VCaP (cell line): ENCODE data around the gene AASS.
"Not testable (repeated sequence)": the region's sequence is repeated elsewhere in the genome, so short reads cannot be mapped to it uniquely, and the experiment has no call there.

Experiments used
- H3K27ac ChIP-seq: fragments of 450-650 bp; 2 replicates; pipeline ENCODE4 v1.5.1; 2017
- CTCF ChIP-seq: fragments of 450-650 bp; conservative IDR thresholded peaks from 2 replicates; pipeline ENCODE4 v1.5.1; 2017; ENCODE audit warnings: mild to moderate bottlenecking, moderate library complexity

AASS gene

DNA sequence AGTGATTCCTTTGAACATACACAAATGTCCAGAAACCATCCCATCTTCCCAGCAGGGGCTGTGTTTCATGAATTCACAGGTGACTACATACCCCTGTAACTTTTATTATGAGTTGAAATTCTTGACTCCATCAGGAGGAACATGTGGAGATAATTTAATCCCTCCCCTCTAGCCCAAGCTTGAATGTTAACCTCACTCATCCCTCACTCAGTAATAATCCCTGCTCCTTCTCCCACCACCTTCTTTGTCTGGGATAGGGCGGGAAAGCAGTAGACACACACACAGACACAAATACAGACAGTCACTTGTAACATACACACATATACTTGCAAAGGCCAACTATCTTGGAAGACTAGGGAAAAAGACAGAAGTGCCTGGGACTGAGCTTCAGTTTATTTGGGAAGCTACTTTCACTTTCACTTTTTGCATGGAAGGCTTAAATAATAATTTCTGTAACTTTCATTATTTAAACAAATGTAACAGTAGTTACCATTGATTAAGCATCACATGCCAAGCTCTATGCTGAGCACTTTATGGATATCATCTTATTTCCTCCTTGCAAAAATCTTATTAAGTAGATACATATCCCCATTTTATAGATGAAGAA, 7.3 kb downstream of the AASS start:
- TF ChIP-seq CTCF = no peak
- H3K27ac ChIP-seq = no peak overlapping the region

- no peak overlapping the region for H3K27ac ChIP-seq
- TF ChIP-seq CTCF = no peak
Measured at GRCh38 chr7:122136078-122136477, 8.0 kb downstream of the AASS start.

GRCh38 chr7:122135275-122135674, 8.8 kb downstream of the AASS start:
- H3K27ac ChIP-seq = no peak overlapping the region
- TF ChIP-seq CTCF = no peak

- not testable (repeated sequence) for H3K27ac ChIP-seq
Measured at GRCh38 chr7:122134793-122135192, 9.3 kb downstream of the AASS start.

GRCh38 chr7:122133477-122133876, 10.6 kb downstream of the AASS start:
- TF ChIP-seq CTCF = no peak
- no peak overlapping the region for H3K27ac ChIP-seq

DNA sequence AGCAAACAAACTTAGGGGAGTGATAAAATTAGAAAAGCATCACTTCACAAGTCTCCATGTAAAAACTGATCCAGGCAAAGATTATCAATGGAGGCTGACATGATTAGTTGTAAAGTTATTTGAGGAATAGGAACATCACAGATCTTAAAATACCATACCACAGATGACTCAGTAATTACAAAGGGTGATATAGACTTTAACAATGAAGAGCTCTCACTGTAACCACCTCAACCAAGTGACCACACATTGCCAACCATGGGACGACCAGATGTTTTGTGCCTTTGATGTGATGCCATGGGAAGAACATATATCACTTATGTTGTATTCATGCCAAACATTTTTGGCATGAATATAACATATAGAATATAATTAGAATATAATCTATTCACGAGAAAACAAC, 11.7 kb downstream of the AASS start:
- TF ChIP-seq CTCF = no peak
- no peak overlapping the region for H3K27ac ChIP-seq

DNA sequence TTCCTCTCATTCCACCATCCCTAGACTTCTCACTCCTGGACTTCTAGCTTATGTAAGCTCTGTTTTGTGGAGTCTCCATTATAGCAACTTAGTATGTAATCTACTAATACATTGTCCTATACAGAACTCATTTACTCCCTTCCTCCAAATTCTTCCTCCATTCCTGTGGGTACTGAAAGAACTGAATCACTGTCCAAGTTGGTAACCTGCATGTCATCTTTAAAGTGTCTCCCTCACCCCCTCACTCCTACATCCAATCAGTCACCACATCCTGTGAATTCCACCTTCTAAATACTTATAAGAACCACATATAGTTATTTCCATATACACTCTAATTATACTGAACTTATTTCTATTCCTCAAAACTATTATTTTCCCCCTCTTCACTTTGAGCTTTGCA, 20.3 kb downstream of the AASS start:
- TF ChIP-seq CTCF = no peak
- H3K27ac ChIP-seq = no peak overlapping the region

- no peak for TF ChIP-seq CTCF
- no peak overlapping the region for H3K27ac ChIP-seq
Measured at GRCh38 chr7:122118757-122119156, 25.3 kb downstream of the AASS start.
